ENCODE measurements around the gene SIAH1.
"Not testable (repeated sequence)": the region's sequence is repeated elsewhere in the genome, so short reads cannot be mapped to it uniquely, and the experiment has no call there.

Gene SIAH1, protein sequence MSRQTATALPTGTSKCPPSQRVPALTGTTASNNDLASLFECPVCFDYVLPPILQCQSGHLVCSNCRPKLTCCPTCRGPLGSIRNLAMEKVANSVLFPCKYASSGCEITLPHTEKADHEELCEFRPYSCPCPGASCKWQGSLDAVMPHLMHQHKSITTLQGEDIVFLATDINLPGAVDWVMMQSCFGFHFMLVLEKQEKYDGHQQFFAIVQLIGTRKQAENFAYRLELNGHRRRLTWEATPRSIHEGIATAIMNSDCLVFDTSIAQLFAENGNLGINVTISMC

DNA sequence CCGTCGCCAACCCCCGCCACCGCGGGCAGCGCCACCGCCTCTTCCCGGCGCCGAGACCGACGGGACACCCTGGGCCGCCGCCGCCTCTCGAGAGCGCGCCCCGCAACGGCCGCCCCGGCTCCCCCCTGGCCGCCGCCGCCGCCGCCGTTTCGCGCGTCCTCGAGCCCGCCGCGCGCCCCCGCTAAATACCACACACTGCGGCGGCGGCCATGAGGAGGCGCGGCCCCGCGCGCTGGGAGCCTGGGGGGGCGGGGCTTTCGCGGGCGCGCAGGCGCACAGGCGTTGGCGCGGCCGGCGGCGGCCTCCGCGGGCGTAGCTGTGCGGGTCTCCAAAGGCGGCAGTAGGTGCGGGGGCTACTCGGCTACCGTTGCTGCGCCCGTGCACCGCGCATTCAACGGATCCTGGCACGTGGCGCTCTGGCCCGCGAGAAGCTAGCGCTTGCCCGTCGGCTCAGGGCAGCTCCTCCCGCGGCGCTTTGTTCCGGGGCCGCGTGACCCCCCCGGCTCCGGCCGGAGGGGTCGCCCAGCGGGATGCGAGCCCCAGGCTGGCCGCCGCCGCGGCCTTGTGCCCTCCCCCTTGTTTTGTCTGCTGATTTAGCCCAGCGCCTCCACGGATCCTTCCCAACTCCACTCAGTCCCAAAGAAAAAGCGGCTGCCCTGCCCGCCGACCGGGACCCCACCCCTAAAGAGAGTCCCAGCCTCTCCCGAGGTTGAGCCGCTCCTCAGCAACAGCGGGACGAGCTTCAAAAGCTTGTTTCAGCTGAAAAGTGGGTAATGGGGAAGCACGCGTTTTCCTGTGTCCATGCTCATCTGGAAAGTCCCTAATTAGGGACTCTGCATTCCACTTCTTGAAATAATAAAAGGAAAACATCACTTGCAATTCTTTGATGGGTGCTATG lies at the start of gene SIAH1:
TSS of gene SIAH1 (minus strand) at position 161 of the 898 bp plus-strand sequence. CDS start 22,985 bp downstream, outside the sequence.
- DNase-seq, result peak; percentile 92

DNA sequence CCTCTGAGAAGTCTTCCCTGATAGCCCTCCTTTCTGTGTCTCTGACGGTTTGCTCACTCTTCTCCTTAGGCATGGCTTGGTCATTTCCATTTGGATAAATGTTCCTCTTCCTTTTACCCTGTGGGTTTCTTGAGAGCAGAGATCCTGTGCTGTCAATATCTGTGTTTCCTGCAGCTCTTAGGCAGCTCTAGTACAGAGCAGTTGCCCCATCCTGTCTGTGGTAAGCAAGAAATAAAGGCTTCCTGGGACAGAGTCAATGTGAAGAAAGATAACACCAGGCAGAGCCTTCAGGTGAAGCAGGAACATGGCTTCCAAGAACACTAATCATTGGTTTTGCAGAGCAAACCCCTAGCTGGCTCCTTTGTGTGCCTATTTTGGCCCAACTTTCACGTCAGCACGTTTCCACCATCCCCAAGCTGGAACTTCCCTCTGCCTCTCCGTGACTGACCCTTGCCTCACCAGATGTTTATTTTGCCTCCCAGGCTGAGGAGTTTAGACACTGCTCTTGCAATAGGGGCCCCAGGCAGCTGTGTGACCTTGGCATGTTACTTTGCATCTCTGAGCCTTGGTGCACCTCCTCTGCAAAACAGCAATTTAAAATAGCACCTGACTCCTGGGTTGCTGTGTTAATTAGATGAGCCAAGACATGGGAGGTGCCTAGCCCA lies 49.6 kb upstream of the SIAH1 start:
- no peak for DNase-seq

DNA sequence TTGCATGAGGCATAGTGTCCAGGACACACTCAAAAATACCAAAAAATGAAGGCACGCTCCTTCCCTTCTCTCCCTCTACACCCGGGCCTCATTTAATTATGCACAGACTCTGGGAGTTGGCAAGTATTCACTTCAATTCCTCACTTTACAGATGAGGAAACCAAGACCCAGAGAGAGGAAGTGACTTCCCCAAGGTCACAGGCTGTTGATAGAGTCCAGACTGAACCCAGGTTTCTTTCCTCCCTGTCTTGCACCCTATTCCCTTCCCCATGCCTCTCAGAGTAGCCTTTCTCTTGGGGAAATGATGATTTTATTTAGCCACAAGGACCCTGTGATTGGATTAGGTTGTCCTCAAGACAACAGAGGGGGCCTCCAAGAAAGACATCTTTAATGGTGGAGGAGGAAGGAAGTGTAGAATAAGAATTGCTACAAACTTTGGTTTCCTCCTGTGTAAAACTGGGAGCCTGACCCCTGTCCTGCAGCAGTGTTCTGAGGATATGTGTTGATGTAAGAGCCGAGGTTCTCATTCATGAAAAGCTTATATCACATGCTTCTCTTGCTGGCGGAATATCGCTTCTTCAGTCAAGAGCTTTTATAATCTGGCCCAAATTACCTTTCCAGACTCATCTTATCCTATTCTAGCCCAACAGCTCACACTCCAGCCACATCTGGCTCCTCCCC lies 48.8 kb upstream of the SIAH1 start:
- DNase-seq, result no peak

DNA sequence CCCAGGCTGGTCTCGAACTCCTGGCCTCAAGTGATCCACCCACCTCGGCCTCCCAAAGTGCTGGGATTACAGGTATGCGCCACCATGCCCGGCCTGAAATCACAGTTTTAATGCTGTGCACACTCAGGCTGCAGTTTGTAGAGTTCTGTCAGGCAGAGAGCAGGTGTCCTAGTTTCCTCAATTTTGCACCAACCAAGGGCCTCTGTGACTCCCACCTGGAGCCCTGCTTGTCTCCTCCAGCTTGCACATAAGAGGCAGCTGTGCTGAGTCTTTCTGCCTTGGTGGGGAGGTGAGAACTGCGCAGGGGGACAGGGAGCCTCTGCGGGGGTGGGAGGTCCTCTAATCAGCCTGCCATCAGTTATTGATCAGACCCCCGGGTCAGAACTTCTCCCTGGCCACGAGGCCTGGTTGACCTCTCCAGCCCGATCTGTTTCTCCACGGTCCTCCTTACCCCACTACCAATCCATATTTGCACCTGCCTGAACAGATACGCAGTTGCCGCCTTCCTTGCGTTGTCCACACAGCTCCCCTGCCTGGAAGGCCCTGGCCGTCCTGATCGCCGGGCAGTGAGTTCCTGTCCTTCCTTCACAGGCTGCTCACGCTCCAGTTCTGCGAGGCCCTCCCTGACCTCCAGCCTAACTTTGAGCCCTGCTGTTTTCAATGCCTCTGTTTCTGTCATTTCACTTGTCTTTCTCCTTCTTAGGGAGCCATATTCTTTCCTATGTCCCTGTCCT lies 48.1 kb upstream of the SIAH1 start:
- DNase-seq, result no peak

DNA sequence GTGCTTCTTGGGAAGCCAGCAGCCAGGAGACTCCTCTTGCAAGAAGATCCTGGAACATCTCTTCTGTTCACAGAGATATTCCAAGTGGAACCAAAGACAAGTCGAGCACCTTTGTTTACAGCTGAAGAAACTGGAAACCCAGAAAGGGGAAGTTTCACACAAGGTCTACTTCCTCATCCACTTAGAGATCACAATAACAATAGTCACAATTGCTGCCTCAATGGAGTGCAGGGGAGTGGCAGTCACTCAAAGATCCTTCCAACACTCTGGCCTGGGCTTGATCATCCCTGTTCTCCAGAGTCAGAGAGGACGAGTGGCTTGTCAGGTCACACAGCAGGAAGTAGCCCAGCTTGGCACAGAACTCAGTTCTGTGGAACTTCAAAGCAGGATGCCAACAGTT lies 46.9 kb upstream of the SIAH1 start:
- no peak for DNase-seq

DNA sequence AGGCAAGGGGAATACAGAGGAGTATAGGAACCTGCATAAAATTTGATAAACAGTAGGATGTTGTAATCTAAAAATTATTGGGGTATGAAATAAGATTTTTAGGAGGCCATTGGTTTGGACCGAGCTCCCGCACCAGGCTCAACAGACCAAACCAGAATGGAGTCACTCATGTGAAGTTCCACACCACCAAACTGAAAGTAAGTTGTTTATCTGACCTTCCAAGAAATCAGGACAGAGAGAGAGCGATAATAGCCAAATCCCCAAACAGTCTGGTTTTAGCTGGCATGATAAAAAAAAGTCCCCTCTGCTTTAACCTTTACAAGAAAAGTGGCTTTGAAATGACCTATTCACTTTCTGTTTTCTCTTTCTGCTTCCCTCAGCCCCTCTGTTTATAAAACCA lies 45.7 kb upstream of the SIAH1 start:
- DNase-seq, result no peak

DNA sequence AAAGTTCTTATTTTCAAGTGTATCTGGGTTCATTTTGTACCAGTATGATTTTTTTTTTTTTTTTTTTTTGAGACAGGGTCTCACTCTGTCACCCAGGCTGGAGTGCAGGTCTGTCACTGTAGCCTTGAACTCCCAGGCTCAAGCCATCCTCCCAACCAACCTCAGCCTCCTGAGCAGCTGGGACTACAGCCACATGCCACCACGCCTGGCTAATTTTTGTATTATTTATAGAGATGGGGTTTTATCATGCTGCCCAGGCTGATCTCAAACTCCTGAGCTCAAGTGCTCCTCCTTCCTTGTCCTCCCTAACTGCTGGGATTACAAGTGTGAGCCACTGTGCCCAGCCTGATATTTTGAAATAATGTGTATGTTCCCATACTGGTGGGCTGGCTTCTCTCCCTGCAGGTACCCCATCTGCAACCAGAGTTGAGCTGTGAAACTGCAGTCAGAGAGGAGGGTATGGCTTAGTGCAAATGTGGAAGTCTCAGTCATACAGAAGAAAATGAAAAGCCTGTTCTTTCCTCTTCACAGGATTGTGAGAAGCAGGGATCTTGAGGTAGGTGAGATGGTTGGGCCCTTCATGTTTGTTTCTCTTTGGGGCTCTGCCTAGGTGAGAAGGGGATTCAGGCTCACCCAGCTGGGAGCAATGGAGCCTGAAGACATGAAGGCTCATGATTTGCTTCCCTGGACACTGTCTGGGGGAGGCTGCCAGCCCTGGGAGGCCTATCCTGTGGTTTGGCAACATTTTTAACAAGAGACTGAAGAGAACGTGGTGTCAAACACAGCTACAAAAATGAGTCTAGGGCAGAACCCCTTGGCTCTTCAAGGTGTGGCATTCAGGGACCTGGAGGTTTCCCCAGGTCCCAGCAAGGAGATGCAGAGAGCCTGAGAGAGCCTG lies 41.3 kb upstream of the SIAH1 start:
- DNase-seq, result no peak

DNA sequence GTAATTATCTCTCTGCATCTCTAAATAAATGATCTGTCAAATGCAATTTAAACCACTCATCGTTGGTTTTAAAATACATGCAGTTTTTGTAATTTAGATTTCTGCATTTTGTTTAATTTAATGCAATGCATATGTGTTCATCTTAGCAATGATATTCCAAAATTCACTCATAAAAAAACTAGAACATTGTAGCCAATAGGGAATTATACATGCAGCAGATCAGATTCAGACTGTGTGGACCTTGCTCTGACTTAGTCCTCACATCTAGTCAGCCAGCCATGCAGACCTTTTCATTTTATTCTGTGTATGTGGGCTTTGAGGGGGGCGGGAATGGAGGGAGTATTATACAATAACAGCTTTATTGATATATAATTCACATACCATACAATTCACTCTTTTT lies 37.3 kb upstream of the SIAH1 start:
- no peak for DNase-seq

DNA sequence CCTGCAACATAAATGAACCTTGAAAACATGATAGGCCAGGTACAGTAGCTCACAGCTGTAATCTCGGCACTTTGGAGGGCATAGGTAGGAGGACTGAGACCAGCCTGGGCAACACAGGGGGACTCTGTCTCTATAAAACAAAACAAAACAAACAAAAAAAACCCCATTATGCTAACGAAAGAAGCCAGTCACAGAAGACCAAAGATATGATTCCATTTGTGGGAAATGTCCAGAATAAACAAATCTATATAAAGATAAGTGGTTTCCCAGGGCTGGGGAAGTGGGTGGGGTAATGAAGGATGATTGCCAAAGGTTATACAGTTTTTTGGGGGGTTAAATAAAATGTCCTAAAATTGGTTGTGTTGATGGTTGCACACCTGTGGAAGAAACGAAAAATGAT lies 36.5 kb upstream of the SIAH1 start:
- DNase-seq, result no peak

DNA sequence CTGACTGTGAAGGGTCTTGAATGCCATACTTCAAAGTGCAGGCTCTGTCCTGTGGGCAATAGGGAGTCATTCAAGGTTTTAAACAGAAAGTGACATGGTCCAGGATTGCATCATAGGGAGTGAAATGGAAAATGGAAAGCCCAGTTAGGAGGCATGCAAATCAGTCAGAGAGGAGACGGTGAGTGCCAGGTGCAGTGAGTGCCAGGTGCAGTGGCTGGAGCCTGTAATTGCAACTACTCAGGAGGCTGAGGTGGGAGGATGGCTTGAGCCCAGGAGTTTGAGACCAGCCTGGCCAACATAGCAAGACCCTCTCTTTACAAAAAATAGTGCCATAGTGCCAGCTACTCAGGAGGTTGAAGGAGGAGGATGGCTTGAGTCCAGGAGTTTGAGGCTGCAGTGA lies 35.2 kb upstream of the SIAH1 start:
- no peak for DNase-seq

DNA sequence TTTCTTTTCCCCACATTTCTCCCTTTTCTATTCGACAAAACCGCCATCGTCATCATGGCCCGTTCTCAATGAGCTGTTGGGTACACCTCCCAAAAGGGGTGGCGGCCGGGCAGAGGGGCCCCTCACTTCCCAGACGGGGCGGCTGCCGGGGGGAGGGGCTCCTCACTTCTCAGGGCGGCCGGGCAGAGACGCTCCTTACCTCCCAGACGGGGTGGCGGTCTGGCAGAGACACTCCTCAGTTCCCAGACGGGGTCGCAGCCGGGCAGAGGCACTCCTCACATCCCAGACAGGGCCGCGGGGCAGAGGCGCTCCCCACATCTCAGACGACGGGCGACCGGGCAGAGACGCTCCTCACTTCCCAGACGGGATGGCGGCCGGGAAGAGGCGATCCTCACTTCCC lies 31.4 kb upstream of the SIAH1 start:
- not testable (repeated sequence) for DNase-seq

DNA sequence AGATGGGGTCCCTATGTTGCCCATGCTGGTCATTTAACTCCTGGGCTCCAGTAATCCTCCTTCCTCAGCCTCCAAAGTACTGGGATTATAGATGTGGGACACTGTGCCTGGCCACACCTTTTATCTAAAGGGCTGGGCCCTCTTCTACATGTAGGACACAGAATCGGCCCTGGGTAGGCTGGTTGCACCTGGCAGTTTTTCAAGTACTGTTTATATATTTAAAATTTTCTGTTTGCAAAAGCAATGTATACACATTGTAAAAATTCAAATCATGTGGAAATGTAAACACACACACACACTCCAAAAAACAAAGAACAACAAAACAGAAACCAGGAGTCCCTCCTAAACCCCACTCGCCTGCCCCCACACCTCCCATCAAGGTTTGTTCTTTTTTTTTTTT lies 28.1 kb upstream of the SIAH1 start:
- no peak for DNase-seq

DNA sequence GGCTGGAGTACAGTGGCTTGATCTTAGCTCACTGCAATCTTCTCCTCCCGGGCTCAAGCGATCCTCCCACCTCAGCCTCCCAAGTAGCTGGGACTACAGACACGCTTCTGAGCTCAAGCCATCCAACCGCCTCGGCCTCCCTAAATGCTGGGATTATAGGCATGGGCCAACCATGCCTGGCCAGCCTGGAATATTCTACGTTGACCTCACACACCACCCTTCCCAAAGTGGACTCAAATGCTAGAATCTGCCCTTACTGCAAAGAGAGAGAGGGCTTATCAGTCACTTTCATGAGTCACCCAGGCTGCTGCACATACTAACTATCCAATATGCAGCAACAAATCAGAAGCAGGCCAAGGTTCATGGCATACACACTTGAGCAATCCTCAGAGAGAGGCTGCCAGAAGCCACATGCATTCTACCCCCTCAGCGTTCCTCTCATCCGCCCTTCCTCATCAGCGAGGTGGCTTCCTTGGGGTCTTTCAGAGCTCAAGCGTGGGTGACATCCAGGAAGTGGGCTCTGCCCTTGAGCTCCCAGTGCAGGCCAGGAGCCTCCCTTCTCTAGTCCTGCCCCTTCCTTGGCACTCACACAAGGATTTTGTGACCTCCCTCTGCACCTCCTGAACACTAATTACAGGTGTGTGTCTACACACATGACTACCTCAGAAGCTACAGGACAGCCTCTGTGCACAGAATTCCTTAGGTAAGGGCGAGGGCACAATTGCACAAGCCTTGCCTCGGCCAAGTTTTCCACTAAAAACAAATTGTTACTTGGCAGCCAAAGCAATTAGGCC lies 24.8 kb upstream of the SIAH1 start:
- no peak for DNase-seq

DNA sequence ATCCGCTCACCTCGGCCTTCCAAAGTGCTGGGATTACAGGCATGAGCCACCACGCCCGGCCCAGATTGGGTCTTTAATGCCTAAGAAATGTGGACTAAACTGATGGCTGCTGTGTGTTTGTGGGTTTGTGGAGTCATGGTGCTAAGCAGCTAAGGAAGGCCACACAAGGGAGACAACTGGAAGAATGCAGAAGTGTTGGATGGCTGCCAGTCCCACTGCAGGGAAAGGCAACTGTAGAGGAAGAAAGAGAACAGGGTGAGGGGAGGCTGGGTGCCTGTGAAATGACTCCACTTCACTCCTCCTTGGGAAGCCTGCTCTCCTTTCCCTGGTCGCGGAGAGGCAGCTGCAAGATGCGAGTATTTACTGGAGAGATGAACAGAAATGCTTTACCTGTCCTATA lies 23.5 kb upstream of the SIAH1 start:
- DNase-seq, result no peak

DNA sequence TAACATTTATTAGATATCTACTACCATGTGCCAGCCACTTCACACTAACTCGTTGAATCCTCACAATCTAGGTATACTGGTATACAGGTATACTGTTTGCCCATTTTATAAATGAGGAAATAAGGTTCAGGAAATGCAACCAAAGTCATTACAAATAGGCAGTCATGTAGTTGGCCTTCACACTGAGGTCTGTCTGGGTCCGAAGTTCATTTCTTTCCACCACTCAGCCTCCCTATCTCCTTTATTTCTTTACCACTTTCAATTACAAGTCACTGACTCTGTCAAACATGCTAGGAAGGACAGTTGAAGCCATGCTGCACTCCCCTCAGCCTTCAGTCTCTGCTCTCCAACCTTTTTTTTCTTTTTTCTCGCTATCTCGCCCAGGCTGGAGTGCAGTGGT lies 20.7 kb upstream of the SIAH1 start:
- no peak for DNase-seq

DNA sequence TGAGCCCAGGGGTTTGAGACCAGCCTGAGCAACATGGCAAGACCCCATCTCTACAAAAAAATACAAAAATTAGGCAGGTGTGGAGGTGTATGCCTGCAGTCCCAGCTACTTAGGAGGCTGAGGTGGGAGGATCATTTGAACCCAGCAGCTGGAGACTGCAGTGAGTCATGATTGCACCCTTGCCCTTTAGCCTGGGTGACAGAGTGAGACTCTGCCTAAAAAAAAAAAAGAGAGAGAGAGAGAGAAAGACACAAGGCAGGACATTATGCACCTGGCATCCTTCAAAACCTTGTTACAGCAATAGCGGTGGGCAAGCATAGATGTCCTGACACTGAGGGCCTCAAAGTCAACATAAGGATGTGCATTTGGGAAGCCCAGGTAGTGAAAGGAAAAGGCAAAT lies 19.9 kb upstream of the SIAH1 start:
- DNase-seq, result no peak

DNA sequence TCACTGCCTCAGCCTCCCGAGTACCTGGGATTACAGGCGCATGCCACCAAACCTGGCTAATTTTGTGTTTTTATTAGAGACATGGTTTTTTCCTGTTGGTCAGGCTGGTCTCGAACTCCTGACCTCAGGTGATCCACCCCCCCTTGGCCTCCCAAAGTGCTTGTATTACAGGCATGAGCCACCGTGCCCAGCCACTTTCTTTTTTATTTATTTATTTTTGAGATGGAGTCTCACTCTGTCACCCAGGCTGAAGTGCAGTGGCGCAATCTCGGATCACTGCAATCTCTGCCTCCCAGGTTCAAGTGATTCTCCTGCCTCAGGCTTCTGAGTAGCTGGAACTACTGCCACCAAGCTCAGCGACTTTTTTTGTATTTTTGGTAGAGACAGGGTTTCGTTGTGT lies 17.3 kb upstream of the SIAH1 start:
- DNase-seq, result not testable (repeated sequence)

DNA sequence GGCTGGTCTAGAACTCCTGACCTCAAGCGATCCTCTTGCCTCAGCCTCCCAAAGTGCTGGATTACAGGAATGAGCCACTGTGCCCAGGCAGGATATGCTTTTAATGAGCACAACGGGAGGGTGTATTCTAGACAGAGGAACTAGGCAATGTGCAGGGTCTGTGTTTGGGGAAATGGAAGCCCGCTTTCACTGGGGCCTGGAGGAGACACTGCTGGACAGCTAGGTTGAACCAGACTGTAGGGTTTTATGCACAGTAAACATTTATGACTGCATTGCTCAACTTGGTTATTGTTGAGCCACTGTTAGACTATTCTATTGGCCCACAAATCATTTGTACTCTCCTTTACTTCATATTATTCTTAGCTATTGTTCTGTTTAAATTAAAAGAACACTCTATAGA lies 10.2 kb upstream of the SIAH1 start:
- no peak for DNase-seq

DNA sequence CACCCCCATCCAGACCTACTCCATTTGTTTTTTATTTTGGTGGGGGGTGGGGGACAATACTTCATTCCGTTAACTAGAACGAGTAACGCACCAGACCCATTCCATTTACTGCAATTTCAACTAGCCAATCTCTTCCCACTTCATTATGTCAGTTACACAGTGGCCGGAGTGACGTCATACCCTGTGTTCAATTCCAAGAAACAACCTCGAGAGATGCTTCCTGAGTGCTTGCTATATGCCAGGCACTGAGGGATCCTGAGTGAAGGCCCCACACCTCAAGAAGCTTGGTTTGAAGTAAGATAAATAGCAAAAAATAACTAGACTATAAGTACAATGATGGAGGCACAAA lies 9.1 kb upstream of the SIAH1 start:
- DNase-seq, result no peak

DNA sequence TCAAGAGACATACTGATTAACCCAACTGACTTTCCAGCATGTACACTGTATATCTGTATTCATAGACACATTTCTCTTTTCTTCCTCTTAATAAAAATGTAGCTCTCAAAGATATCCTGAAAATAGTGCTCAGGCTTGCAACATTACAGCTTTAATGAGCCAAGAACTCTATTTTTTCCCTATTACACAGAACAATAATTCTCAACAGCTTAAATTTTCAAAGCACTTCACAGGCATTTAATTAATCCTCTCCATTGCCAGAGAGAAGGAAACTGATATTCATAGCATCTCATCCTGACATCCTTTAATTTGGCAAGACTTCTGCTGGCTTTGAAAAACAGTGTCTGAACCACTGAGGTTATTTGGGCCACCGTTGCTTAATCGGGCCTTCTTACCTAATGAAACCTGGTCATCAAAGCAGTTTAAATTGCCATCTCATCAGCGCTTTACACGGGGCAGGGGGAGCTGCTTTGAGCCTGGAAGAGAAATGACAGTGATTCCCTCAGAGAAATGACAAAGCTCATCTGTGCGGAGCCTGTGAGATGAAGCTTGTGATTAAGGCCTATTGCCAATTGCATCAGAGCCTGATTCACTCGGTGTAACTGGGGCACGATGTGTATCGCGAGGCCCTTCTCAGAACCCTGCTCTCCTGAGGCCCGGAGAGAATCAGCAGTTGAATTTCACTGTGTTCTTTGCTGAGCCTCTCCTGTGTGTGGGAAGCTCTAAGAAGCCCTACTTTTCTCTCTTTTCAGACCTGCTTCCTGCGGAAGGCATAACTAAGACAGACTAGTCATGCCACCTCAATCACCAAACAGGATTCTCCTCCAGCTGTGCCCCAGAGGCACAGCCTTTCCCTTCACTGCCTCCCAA lies 8.5 kb upstream of the SIAH1 start:
- DNase-seq, result no peak

Data from activated CD4-positive, CD25-positive, alpha-beta regulatory T cell treated with anti-CD3 and anti-CD28 coated beads, Interleukin-2, amount 50 U/mL, for 72 hours (primary cell).